DLD1 (cell line): ENCODE results near the gene MEIS2.

Experiments used
- in situ Hi-C: cut with HindIII; loops from 2 replicates; pipeline ENCODE4 v1.10.0; 2017; ENCODE audit warnings: low sequenced_read_pairs

MEIS2 gene

DNA sequence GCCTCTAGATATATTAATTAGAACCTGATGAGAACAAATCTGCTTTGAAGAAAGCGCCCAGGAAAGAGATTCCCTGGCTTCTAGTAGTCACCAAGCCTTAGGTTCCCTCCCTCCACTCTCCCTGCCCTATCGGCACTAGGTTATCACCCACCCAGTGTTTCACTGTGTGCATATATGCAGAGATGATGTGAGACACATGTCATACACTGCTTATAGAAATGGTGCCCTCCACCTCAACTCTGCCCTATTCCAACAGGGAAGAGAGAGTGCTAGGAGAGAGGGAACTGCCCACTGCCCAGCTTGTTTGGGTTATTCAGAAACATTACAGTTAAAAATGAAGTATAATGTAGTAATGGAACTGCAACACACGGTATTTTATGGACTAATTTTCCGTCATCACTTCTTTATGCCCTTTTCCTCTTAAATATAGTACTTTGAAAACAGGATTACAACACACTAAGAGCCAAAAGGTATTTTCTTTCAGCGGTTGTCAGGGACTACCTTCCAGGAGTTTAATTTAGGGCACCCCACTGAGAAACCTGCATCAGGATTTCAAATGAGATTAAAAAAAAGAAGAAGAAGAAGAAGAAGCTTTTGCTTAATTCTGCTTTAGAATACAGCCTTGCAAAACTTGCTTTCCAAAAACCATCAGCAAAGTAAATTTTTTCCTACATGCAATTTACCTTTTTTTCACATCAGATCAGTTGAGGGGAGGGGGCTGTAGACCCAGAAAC, 55.3 kb downstream of the MEIS2 start:
- in situ Hi-C loops, result no loop called here

DNA sequence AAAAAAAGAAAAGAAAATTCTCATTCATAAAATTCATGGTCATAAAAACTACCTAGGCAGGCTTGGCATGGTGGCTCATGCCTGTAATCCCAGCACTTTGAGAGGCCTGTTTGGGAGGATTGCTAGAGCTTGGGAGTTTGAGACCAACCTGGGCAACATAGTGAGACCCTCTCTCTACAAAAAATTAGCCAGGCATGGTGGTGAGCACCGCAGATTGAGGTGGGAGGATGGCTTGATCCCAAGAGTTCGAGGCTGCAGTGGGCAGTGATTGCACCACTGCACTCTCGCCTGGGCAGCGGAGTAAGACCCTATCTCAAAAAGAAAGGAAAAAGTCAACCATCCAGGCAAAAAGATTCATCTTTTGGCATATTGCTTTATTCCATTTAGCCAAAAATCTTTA, 58.5 kb downstream of the MEIS2 start:
- in situ Hi-C loops, result no loop called here

DNA sequence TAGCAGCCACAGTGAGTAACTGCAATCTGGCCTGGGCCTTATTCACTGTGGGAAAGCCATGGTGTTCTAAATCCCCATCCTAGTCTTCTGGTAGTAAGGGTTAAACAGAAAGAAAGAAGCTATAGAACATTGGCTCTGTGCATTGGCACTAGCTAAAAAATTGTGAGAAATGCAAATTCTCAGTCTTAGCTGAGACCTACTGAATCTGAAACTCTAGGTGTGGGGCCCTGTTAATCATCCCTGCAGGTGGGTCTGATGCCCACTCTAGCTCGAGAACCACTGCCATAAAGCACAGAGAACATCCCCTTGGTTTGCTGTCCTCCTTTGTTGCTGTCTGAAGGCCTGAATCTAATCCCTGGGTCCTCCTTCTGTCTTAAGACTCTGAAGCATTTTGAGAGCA, 59.3 kb downstream of the MEIS2 start:
- in situ Hi-C loops, result no loop called here

DNA sequence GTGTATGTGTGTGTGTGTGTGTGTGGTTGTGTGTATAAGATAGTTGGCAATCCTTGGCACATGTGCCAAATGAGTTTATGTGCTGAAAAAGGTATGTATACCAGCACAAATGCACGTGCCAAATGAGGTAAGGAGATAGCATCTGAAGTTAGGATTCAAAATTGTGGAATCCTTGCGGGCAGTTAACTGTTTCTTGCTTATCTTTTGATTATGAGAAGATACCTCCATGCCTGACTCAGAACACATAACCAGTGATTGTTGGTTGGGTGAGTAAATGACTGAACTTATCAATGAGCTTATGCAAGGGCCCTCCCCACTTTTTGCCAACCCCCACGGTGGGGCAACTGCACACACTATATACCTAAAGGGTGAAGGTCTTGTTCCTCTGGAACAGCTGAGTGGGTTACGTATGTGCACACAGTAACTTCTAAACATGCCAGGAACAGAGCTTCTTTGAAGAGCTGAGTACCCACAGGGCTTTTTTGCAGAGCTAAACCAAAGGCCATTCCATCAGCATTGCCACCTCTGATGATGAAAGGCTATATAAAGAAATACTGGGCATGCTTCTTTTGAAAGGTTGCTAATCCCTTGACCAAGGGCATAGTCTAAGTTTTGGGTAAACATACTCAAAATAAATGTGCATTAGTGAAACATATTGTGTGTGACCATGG, 60.1 kb downstream of the MEIS2 start:
- in situ Hi-C loops, result no loop called here

DNA sequence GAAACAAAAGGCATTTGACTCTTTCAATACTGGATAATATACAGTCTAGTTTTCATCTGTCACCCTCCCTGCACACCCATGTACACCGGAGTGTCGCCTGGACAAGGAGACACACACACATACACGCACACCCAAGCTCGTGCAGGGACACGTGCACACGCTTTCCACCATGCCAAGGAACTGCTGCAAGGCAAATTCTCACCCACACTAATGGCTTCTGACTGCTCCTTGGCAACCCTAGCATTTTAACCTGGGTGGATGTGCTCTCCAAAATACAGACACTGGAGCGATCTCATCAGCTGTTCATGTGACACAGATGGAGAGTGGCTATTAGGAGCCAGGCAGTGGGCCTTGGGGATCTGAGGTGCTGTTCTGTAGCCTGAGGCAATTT, 61.6 kb downstream of the MEIS2 start:
- in situ Hi-C loops, result no loop called here

DNA sequence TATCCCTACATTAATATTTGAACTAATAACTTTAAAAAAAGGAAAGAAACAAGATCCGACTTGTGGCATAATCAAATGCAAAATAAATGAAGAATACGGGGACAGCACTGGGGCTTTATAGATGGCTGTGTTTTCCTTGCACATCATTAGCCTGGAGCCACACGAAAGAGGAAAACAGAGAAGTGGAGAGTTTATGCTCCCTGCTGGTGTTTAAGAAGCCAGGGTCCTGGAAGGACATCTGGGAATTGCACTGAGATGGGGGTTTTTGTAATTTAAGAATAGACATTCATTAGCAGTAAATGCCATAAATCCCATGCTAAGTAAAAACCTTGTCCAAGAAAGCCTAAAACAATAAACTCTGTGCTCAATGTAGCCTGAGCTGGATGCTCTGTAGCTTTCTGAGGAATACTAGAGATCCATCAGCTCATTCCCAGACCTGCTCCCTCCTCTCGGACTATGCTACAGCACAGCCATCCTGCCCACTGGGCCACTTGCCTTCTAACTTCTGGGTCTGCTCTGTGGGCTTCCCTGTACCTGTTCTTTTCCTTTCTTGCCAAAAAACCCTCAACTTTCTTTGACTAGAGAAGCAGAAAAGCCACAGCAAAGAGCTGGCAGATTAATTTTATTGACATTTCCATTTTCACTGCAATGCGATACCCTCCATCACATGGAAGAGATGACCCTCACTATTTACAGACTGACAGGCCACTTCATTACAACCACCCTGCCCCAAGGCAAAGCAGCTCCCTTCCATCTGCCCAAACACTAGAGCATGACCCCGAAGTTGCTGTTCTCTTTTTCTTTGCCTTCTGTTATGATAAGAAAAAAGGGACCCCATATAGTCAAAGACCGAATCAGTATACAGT, 62.3 kb downstream of the MEIS2 start:
- in situ Hi-C loops, result no loop called here

DNA sequence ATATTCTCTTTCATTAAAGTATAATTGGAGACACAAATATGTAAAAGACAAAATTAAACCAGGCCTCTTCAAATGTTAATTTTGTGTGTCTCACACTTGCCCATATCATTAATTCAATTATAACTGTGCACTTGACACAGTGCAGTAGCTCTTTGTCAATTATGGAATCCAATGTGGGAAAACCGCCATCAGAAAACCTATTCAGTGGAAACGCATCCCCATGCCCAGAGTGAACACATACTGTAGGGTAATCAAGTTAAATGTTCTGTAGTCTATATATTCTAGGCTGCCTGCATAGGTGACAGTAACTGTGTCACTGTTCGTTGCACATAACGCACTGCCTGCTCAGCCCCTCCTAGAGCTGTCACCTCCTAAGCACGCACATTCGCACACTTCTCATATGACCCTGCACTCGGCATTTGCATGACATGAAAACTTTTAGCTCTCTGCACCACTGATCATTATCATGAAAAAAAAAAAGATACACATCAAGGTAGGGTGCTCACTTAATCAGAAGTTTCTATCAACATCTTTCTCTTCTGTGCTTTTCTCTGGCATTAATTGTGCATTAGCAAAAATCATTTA, 63.2 kb downstream of the MEIS2 start:
- in situ Hi-C loops, result no loop called here

DNA sequence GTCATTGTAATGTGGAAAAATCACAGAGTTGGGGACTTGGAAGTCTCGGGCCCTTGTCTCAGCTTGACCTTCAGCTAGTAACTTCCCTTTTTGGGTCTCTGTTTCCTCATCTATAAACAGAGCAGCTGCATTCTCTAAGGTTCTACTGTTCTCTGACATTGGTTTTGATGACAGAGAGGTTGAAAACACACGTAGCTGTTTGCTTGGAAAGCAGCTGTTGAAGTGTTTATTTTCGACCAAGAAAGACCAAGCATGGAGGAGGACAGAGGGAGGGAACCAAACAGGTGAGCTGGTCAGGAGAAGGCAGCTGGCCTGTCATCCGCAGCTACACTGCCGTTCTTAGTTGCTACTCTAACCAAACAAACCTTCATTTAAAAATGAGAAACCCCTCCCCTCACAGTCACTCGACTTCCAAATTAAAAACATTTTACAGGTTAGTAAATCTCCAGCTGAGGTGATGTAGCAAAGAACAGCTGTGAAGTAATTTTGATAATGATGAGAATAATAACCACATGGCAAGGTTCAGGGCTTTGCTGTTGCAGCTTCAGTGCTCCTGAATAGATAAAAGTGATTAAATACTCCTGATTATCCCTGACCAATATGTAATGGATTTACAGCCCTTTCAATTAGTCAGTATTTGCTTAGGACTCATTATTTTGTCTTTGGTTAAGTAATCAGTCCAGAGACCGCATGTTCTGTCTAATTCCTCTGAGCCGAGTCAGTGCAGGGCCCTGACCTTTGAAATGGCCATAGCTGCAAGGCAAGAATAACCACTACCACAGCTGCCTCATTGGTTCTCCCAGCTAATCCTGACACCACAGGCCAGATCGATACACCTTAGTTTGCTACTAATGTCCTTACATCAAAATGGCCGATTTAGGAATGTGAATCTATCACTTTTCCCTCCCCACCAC, 65.3 kb downstream of the MEIS2 start:
- in situ Hi-C loops, result no loop called here

DNA sequence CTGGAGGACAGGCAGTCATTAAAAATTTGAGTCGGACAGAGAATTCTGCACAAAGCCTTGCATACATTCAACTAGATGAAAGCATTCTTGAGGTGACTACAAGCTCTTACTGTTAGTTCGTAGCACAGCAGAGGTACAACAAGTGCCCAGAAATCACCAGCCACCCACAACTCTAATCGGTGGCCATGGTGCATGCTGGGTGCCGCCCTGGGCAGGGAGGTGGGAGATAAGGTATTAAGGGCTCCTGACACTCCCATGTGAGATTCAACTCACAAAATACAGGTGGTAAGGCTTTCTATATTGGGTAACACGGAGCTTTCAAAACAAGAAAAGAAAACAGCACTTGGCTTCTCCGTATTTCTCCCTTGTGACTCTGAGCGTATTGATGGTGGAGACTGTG, 66.0 kb downstream of the MEIS2 start:
- in situ Hi-C loops, result no loop called here

DNA sequence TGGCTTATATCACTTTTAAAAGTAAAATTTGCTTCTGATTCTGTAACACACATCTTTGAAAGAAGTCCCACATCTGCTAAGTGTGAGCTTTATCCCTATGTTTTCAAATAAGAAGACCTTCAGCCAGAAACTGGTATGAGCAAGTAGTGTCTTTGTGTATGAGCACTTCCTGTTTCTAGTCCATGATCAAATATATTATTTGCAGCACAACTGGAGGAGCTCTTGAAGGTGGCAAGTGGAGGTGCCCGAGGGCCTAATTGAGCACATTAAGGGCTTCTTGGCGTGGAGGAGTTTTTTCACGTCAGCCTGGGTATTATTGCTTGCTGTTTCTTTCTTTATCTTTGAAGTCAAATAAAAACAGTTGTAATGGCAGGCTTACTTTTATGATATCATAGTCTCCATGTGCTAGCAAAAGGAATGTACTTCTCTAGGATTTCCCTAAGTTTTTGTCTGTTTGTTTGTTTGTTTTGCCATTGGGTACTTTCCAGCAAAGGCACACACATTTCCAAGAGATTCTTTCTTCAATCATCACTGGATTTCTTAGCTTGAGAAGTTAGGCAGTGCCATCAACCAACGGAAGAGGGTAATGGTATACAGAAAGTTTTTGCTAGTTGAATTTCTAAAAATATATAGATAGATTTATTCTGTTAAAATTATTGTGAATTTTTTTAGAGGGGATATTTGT, 68.1 kb downstream of the MEIS2 start:
- in situ Hi-C loops, result no loop called here

DNA sequence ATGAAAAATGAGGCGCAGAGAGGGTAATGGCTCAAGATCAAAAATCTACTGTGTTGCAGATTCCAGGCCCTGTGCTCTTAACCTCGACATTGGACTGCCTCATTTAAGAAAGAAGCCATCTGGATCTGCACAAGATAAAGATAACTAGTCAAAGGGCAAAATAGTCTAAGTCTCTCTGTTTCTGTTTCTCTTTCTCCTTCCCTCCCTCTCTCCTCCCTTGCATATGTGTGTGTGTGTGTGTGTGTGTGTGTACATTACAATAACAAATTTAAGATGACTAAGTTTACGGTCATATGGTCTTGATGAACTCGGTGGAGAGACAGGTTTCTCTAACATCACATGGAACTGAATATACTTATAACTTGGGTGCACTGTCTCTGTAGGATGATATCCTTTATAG, 69.2 kb downstream of the MEIS2 start:
- in situ Hi-C loops, result no loop called here

DNA sequence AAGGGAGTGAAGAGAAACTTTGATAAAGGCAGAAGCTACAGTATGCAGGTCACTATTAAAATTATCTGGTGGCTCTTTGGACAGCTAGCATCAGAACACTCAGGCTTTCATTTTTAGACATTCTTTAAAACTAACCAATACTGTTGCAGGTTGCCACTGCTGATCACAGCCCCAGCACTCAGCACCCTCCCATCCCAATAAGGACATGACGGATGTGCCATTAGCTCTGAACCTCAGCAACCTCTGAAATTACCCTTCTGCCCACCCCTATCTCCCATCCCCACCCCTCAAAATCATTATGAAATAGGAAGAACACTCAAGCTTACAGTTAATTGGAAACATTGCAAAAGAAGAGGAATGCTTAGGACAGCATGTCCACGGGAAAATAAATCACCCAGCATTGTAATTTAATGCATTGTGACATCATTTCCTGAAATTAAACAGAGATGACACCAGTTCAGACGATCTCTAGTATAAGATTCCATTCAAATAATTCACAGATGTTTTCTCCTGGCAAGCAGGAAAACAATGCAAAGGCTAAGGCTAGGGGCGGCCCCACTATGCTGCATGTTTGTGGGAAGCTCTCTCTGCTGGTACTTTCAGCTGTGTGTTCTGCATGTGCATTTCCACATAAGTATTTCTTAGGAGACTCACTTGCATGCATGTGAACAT, 71.6 kb downstream of the MEIS2 start:
- in situ Hi-C loops, result no loop called here

DNA sequence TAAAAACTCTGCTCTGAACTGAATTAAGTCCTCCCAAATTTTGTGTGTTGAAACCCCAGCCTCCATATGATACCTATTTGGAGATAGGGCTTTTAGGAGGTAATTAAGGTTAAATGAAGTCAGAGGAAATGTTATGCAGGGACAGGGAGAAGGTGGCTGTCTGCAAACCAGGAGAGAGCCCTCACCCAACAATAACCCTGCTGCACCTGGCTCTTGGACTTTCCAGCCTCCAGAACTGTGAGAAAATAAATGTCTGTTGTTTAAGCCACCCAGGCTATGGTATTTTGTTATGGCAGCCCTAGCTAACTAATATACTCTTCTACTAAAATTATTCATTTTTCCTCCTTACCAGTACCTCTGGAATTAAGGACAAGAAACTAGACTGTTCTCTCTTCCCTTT, 79.5 kb downstream of the MEIS2 start:
- in situ Hi-C loops, result no loop called here

DNA sequence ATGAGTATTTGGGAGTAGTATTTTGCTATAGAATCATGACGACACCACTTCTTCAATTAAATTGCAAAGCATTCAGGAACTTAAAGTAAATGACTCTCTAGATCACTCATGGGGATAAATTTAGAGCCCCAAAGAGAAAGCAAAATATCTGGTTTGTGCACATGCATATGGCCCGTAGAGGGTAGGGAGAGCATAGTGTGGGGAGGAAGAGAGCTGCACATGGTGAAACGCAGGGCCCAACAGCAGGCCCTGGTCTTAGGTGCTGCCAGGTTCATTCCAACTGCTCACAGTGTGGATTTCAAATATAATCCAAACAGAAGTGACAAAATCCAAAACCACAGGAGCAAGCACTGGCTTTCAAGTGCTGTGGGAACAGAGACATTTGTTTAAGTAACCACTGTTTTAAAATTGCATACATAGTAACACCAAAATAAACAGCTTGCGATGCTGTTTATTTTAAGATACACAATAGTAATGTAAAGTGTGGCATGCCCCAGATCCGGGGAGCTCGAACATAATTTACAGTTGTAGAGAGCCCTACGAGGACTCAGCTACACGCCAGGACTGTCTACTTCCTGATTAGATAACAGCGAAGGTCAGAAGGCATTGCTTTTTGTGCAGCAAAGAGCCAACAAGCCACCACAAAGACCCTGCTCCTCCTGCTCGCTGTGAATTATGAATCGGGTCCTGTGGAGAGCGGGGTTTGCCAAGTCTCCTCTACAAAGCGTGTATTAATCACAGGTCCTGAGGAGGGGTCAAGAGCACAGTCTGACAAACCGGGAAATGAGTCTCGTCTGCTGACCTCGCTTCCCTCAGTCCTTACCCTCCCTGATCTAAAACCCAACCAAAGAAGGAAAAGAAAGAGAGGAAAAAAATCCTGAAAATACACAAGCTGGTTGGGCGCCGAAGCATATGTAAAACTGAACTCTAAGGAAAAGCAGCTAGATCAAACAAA, 80.6 kb downstream of the MEIS2 start:
- in situ Hi-C loops, result no loop called here

DNA sequence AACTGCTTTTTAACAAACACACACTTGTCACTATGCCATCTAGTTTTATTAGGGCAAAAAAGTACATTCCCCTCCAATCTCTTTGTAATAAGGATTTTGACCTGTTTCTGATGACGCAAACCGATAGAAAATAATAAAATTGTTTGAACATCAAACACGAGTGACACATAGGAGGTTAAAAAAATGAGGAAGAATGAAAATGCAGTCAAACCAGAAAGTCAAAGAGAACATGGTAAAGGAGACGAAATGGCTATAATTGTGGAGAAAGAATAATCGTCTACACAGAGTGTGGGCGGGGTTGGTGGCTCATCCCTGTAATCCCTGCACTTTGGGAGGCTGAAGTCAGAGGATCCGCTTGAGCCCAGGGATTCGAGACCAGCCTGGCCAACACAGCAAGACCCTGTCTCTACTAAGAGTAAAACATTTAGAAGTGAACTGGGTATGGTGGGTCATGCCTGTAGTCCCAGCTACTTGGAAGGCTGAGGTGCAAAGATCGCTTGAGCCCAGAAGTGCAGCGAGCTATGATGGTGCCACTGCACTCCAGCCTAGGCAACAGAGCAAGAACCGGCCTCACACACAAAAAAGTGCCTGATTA, 83.2 kb downstream of the MEIS2 start:
- in situ Hi-C loops, result no loop called here

DNA sequence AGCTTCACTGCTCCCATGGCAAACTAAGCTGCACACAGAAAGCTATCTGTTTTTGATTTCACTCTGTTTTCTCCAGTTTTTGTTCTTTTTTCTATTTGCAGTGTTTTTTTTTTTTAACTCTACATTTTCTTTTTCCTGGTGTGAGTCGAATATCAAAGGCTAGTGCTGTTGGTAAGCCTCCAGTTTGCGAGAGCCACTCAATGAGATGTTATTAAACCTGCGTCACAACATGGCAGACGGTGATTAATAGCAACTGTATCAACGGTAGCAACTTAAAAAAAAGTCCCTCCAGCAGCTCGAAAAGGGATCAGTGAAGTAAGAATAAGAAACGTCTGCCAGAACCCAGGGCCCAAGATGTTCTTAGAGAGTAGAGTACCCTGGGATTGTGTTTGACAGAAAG, 84.1 kb downstream of the MEIS2 start:
- in situ Hi-C loops, result no loop called here

DNA sequence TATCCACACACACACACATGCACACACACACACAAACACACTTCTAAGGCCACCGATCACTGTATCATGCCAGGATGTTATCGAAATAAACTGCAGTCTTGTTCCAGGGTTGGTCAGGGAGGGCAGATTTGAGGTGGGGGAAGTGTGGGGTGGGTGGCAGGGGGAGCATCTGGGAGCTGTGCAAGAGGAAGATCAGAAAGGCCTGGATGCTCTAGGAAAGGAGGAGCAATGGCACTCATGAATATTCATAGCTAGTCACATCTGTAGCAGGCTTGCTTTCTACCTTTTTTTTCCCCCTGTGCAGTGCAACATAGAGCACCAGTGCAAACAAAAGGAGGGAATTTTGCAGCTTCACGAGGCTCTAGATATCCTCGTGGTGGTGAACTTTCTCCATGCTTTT, 84.9 kb downstream of the MEIS2 start:
- in situ Hi-C loops, result no loop called here

DNA sequence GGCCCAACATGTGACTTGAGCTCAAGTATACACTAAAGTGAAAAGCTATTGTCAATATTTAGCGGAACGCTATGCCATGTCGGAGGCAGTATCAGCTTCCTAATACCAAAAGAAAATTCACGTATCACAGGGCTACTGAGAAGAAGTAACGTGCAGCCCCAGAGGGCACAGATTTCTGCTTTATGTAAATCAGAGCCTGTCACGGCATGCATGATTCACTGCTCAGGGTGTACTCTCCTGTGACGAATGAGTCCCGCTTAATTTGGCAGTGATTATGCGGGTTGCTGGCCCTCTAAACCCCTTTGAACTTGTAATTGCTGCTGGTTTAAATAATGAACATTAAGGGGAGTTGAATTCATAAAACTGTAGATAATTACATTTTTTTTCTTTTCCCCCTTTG, 85.3 kb downstream of the MEIS2 start:
- in situ Hi-C loops, result no loop called here
